ENCODE data around the gene NAA25. TPM values are rescaled to one million over a fixed set of nuclear protein-coding genes. Genes with fewer than 3 reads are reported as not detected.

Gene NAA25
- total and polyA plus RNA-seq, 2 of the 4 experiments (the other 2 are of a cell fraction), result 10.3 to 25.5 TPM

GRCh38 chr12:112126000-112126438, 17.4 kb upstream of the NAA25 start:
- dilution Hi-C loops (cut with HindIII; ENCODE audit: low sequenced_read_pairs, unreplicated experiment), result no loop called here
- H3K27ac ChIP-seq (ENCODE audit: insufficient read depth, low read length), result peak overlapping the region; percentile 92
- peak overlapping the region; percentile 97 for H3K23ac ChIP-seq (ENCODE audit: low read depth, low read length)
- peak overlapping the region; percentile 93 for H3K14ac ChIP-seq (replicated peaks; ENCODE audit: low read depth, low read length)
- peaks cover 10% of the 10 kb centered on the region for H4K20me1 ChIP-seq (ENCODE audit: insufficient read depth, low read length)
- in situ Hi-C loops (cut with MboI; ENCODE audit: low sequenced_read_pairs), result no loop called here
- H4K5ac ChIP-seq (ENCODE audit: low read depth, low read length), result no peak overlapping the region
- no peak for TF ChIP-seq FOS (IDR thresholded peaks at IDR 0.05; ENCODE audit: low read depth, low read length)
- no peak for TF ChIP-seq MXI1 (IDR thresholded peaks at IDR 0.05; ENCODE audit: borderline replicate concordance, low read depth, low read length)
- TF ChIP-seq MAZ (IDR thresholded peaks at IDR 0.05; ENCODE audit: borderline replicate concordance, low read depth, low read length), result no peak
- no peak for TF ChIP-seq RFX5 (IDR thresholded peaks at IDR 0.05; ENCODE audit: low read depth, low read length)
- no peak for TF ChIP-seq RAD21 (IDR thresholded peaks at IDR 0.05; ENCODE audit: low read length)
- TF ChIP-seq NFE2L2 (IDR thresholded peaks at IDR 0.05; ENCODE audit: low read depth, low read length), result no peak
- no peak for TF ChIP-seq ELK1 (IDR thresholded peaks at IDR 0.05; ENCODE audit: borderline replicate concordance, low read depth, low read length)
- no peak for TF ChIP-seq RCOR1 (IDR thresholded peaks at IDR 0.05; ENCODE audit: insufficient replicate concordance, low read length)
- no peak for TF ChIP-seq MAFK (IDR thresholded peaks at IDR 0.05; ENCODE audit: low read depth, low read length)
- TF ChIP-seq BHLHE40 (IDR thresholded peaks at IDR 0.05; ENCODE audit: low read depth, low read length), result no peak
- TF ChIP-seq CTCF (conservative IDR thresholded peaks at IDR 0.05; ENCODE audit: low read depth, low read length), result no peak
- no peak for TF ChIP-seq CHD1 (IDR thresholded peaks at IDR 0.05; ENCODE audit: low read depth, low read length)
- TF ChIP-seq POLR2A (IDR thresholded peaks at IDR 0.05; ENCODE audit: low read depth, low read length), result no peak
- no peak overlapping the region for H2BK120ac ChIP-seq (ENCODE audit: low read depth, low read length)
- H3K56ac ChIP-seq (ENCODE audit: extremely low read depth, insufficient read depth, low read length), result peak overlapping the region; percentile 65; the same call in 1 of the 2 replicates
- peaks cover 7 to 46% of the 10 kb centered on the region in 2 experiments for H3K79me1 ChIP-seq (ENCODE audit: low read depth in 1 of 2, low read length in 2 of 2)
- POLR2A ChIA-PET (ENCODE audit: unreplicated experiment), result no interaction called here
- ATAC-seq (ENCODE audit: low read depth), result no peak
- CTCF ChIA-PET, result no interaction called here
- H3K9me3 ChIP-seq (ENCODE audit: control insufficient read depth, insufficient read depth, low read length), result no peaks in the 10 kb centered on the region
- H3K4ac ChIP-seq (ENCODE audit: low read depth, low read length), result peak overlapping the region; percentile 91
- peak overlapping the region; percentile 30; the same call in 1 of the 2 replicates for H2AK5ac ChIP-seq (ENCODE audit: low read depth, low read length)
- peak overlapping the region; percentile 9 to 33; a peak in 2 of 4 replicates for H4K8ac ChIP-seq (ENCODE audit: low read depth in 2 of 2, low read length in 2 of 2)
- peak overlapping the region; percentile 57; the same call in 1 of the 2 replicates for H4K91ac ChIP-seq (ENCODE audit: insufficient read depth, low read depth, low read length)
- peaks cover 19% of the 10 kb centered on the region for H3K4me1 ChIP-seq (ENCODE audit: control insufficient read depth, insufficient read depth, low read length)
- BruUV-seq (replicated peaks), result no TSS peak
- H2BK20ac ChIP-seq (ENCODE audit: low read depth, low read length), result no peak overlapping the region
- H3K36me3 ChIP-seq (ENCODE audit: control insufficient read depth, insufficient read depth, low read length), result no peaks in the 10 kb centered on the region
- H3K18ac ChIP-seq (ENCODE audit: low read depth, low read length), result peak overlapping the region; percentile 4; the same call in 1 of the 2 replicates
- H2AFZ ChIP-seq (replicated peaks; ENCODE audit: low read length, poor library complexity), result peak overlapping the region; percentile 90
- H3K4me2 ChIP-seq (ENCODE audit: low read depth, low read length), result peak overlapping the region; percentile 69
- H2AK9ac ChIP-seq (replicated peaks; ENCODE audit: low read depth, low read length, poor library complexity), result peak overlapping the region; percentile 90
- H2BK15ac ChIP-seq (ENCODE audit: low read depth, low read length), result no peak overlapping the region
- H3K9ac ChIP-seq (ENCODE audit: low read depth, low read length), result peak overlapping the region; percentile 75
- H3K9me1 ChIP-seq (ENCODE audit: insufficient read depth, low read length), result peaks cover 9% of the 10 kb centered on the region; the same call in 1 of the 2 replicates
- peak overlapping the region; percentile 83 for H3K4me3 ChIP-seq (ENCODE audit: insufficient read depth, low read depth, low read length)
- intact Hi-C loops (cut with micrococcal nuclease), result loop anchor here (10.0 kb wide), 1 partner anchor 181 kb away; no protein-coding TSS in a partner anchor
- no peak for DNase-seq
- H3K27me3 ChIP-seq (ENCODE audit: control insufficient read depth, insufficient read depth, low read length), result no peaks in the 10 kb centered on the region
- H2BK5ac ChIP-seq (ENCODE audit: low read depth, low read length, poor library complexity, severe bottlenecking), result peak overlapping the region; percentile 90
- 2% methylated on average over 6 of the region's 25 CpGs; no CpG with 5 or more reads in 1 of the 2 experiments for WGBS, 2 experiments (ENCODE audit: extremely low coverage in 2 of 2, insufficient read length in 1 of 2)

Measured in IMR-90 (cell line).